ACC112 (cell line): ENCODE data around the gene DIPK1B.
"Not testable (repeated sequence)": the region's sequence is repeated elsewhere in the genome, so short reads cannot be mapped to it uniquely, and the experiment has no call there.

Experiments
- H2AFZ ChIP-seq: fragments of 200-600 bp; sonication (generic); one replicate; pipeline ENCODE4 v1.6.0; 2017; ENCODE audit warnings: antibody characterized with exemption, low read length; ENCODE audit not compliant: unreplicated experiment
- H3K27ac ChIP-seq: fragments of 200-600 bp; sonication (generic); 2 replicates; pipeline ENCODE4 v1.5.1; 2014; ENCODE audit warnings: low read depth, mild to moderate bottlenecking, antibody characterized with exemption, low read length, moderate library complexity
- H3K27me3 ChIP-seq: fragments of 200-600 bp; sonication (generic); 2 replicates; pipeline ENCODE4 v1.6.1; 2014; ENCODE audit warnings: mild to moderate bottlenecking, antibody characterized with exemption, low read length, moderate library complexity, mixed read lengths; ENCODE audit not compliant: insufficient read depth
- H3K36me3 ChIP-seq: fragments of 200-600 bp; sonication (generic); 2 replicates; pipeline ENCODE4 v1.6.1; 2016; ENCODE audit warnings: mild to moderate bottlenecking, antibody characterized with exemption, low read length, moderate library complexity, mixed read lengths; ENCODE audit not compliant: insufficient read depth
- H3K4me1 ChIP-seq: fragments of 200-600 bp; sonication (generic); one replicate; pipeline ENCODE4 v1.6.1; 2016; ENCODE audit warnings: low read length, mixed read lengths; ENCODE audit not compliant: insufficient read depth, unreplicated experiment, control insufficient read depth
- H3K4me3 ChIP-seq: fragments of 200-600 bp; sonication (generic); 2 replicates; pipeline ENCODE4 v1.5.1; 2014; ENCODE audit warnings: mild to moderate bottlenecking, low read depth, low read length
- H3K79me2 ChIP-seq: fragments of 200-600 bp; sonication (generic); one replicate; pipeline ENCODE4 v1.6.0; 2016; ENCODE audit warnings: low read length; ENCODE audit not compliant: control insufficient read depth, unreplicated experiment, insufficient read depth

The DIPK1B gene

DNA sequence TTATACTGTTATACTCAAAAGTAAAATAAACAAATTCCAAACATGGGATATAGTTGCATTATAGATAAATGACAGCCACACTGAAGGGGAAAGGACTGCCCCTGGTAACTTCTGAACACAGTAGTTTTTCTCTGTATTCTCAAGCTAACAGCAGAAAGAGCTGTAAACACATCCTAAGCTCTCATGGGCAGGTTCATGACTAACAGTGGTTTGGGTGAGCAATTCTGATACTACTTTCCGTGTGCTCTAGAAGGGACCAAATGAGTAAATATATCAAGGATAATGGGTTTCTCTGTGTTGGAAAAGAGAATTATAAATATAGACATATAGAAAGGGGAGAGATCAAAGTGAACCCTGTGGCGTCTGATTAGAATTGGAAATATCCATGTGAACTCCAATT lies 38.2 kb downstream of the DIPK1B start:
- Histone ChIP-seq H2AFZ (no peak overlapping the region), H3K36me3 (no peaks in the 10 kb centered on the region), H3K27ac (no peak overlapping the region), H3K27me3 (peaks cover 11% of the 10 kb centered on the region), H3K4me3 (no peak overlapping the region), H3K4me1 (no peaks in the 10 kb centered on the region), H3K79me2 (no peaks in the 10 kb centered on the region)

GRCh38 chr9:136751244-136751643 lies 38.9 kb downstream of the DIPK1B start:
- Histone ChIP-seq H3K79me2 (no peaks in the 10 kb centered on the region), H3K36me3 (no peaks in the 10 kb centered on the region), H2AFZ (no peak overlapping the region), H3K27me3 (peaks cover 11% of the 10 kb centered on the region), H3K4me1 (no peaks in the 10 kb centered on the region), H3K4me3 (no peak overlapping the region), H3K27ac (no peak overlapping the region)

- Histone ChIP-seq H3K36me3 (no peaks in the 10 kb centered on the region), H3K4me1 (no peaks in the 10 kb centered on the region), H3K27me3 (peaks cover 11% of the 10 kb centered on the region), H2AFZ (no peak overlapping the region), H3K4me3 (no peak overlapping the region), H3K27ac (no peak overlapping the region), H3K79me2 (no peaks in the 10 kb centered on the region)
Measured at GRCh38 chr9:136751814-136752213, 39.4 kb downstream of the DIPK1B start.

DNA sequence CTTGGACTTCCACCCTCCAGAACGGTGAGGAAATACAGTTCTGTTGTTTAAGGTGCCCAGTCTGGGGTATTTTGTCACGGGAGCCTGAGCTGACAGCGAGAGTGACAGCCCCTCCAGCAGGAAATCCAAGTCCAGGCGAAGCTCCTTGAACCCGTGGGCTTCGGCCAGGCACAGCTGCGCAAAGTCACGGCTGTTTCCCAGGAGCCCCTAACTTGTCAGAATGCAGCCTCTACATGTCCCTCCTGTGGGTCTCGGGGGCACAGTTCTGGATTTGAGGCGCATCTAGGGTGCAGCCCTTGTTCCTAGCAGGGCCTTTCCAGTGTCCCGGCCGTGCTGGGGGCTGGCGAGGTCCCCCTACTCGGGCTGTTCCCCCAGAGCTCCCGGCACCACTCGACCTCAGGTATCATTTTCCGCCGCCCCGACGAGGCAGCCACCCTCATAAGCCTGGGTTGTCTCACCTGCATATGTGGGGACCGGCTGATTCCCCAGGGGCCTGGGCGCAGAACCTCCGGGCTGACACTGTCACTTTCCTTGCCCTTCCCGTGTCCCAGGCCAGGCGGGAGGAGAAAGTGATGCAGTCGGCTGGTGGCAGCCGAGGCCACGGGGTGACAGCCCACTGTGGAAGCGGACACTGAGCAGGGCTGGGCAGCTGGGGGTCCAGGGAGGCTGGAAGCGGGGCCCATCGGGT lies 41.1 kb downstream of the DIPK1B start:
- Histone ChIP-seq H3K79me2 (no peaks in the 10 kb centered on the region), H3K4me3 (no peak overlapping the region), H3K36me3 (no peaks in the 10 kb centered on the region), H3K4me1 (no peaks in the 10 kb centered on the region), H3K27ac (no peak overlapping the region), H2AFZ (no peak overlapping the region), H3K27me3 (peaks cover 11% of the 10 kb centered on the region)

DNA sequence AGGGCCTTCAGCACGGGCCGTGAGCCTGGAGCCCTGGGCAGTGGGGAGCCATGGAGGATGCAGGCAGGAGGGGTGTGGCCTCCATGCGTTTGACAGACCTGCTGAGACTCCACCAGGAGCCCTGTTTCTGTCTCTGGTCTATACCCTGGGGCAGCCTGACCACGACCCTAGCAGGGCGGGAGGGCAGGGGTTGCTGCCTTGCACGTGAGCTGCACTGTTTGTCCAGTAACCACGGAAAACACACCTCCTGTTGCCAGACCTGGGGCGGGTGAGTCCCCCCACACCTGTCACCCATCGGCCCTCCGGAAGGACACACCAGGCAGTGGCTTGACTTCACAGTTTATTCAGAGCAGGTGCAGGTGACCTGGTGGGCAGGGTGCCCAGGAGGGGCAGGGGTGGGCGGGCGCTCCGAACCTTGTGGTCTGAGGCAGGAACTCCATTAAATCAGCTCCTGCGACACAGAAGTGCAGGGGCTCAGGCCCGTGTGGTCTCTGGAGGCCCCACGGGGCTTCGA lies 41.7 kb downstream of the DIPK1B start:
- Histone ChIP-seq H3K36me3 (no peaks in the 10 kb centered on the region), H3K79me2 (no peaks in the 10 kb centered on the region), H3K4me3 (no peak overlapping the region), H3K27ac (no peak overlapping the region), H3K4me1 (no peaks in the 10 kb centered on the region), H3K27me3 (peaks cover 11% of the 10 kb centered on the region), H2AFZ (no peak overlapping the region)

DNA sequence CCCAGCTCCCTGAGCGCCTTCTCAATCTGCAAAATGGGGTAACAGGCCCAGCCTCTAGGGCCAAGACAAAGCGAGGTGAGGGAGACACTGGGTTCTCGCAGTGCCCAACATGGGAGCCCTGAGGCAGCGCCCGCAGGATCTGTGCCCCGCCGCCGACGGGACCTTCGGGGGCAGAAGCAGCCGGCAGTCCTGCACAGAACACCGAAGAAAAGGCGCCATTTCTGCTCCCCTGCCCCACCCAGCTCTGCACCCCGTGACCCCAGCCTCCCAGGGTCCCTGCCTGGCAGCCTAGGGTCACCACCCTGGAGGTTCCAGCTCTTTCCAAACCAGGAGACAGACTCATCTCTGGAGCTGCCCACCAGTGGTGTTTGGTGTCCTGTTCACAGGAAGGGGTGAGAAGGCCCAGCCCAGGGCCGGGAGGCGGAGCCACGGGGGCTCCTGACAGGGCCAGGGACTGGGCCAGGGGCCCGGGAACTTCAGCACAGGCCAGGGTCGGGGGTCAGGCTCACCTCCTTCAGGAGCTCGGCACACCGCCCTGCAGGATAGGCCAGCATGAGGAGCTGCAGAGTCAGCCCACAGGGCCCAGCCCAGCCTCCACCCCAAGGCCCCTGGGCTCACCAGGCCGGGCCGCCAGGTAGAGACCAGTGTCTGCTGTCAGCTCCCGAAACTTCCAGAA lies 42.4 kb downstream of the DIPK1B start:
- no peaks in the 10 kb centered on the region for H3K79me2 ChIP-seq
- no peak overlapping the region for H2AFZ ChIP-seq
- H3K27me3 ChIP-seq, result peaks cover 11% of the 10 kb centered on the region
- H3K4me3 ChIP-seq, result no peak overlapping the region
- no peak overlapping the region for H3K27ac ChIP-seq
- H3K36me3 ChIP-seq, result no peaks in the 10 kb centered on the region
- no peaks in the 10 kb centered on the region for H3K4me1 ChIP-seq

GRCh38 chr9:136755302-136756133 lies 43.1 kb downstream of the DIPK1B start:
- H3K36me3 ChIP-seq, result not testable (repeated sequence)

DNA sequence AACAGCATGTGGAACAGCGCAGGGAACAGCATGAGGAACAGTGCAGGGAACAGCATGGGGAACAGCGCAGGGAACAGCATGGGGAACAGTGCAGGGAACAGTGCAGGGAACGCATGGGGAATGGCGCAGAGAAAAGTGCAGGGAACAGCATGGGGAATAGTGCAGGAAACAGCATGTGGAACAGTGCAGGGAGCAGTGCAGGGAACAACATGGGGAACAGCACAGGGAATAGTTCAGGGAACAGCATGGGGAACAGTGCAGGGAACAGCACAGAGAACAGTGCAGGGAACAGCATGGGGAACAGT lies 43.7 kb downstream of the DIPK1B start:
- Histone ChIP-seq H3K79me2 (no peaks in the 10 kb centered on the region), H3K27ac (no peak overlapping the region), H3K4me3 (no peak overlapping the region), H3K36me3 (no peaks in the 10 kb centered on the region), H3K4me1 (no peaks in the 10 kb centered on the region), H2AFZ (no peak overlapping the region), H3K27me3 (peaks cover 10% of the 10 kb centered on the region)

More at GRCh38 chr9:136755302-136756133, 43.1 kb downstream of the DIPK1B start:
- H3K27ac ChIP-seq, H2AFZ ChIP-seq, H3K4me3 ChIP-seq, H3K4me1 ChIP-seq, H3K79me2 ChIP-seq: not testable (repeated sequence)
- peaks cover 11% of the 10 kb centered on the region for H3K27me3 ChIP-seq

DNA sequence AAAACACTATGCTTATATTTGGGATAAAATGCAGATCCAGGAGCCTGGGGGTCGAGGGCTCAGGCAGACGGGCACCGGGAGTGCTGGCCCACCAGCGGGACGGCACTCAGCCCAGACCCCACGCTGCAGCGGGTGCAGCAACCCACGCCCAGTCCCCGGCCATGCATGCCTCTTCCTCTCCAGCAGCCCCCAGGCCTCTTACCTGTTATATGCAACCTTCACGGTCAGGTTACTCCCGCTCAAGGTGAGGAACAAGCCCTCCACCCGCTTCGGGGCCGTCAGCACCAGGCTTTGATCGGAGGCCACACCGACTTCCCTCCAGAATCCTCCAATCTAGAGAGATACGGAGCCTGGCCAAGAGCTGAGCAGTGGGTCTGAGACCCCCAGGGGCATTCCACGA lies 44.5 kb downstream of the DIPK1B start:
- H3K79me2 ChIP-seq, result no peaks in the 10 kb centered on the region
- H3K4me3 ChIP-seq, result no peak overlapping the region
- H2AFZ ChIP-seq, result no peak overlapping the region
- no peaks in the 10 kb centered on the region for H3K36me3 ChIP-seq
- no peaks in the 10 kb centered on the region for H3K4me1 ChIP-seq
- peaks cover 2% of the 10 kb centered on the region; the same call in 1 of the 2 replicates for H3K27me3 ChIP-seq
- no peak overlapping the region for H3K27ac ChIP-seq

DNA sequence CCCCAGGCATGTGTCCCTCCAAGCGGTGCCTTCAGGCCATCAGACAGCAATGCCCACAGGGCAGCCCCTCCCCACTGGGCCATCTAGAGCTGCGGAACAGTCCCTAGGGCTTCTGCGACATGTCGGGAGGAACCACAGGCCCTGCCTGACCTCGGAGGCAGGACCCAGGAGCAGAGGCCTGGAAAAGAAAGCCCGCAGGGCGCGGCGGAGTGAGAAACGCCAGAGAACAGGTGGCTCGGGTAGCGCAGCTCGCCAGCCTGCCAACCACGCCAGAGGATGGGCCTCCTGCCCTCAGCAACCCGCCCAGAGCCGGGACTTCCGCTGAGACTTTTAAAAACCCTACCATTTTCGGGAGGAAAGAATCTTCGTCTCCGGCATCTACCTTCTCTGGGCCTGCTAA lies 45.0 kb downstream of the DIPK1B start:
- Histone ChIP-seq H2AFZ (no peak overlapping the region), H3K4me3 (no peak overlapping the region), H3K36me3 (no peaks in the 10 kb centered on the region), H3K4me1 (no peaks in the 10 kb centered on the region), H3K27ac (no peak overlapping the region), H3K27me3 (no peaks in the 10 kb centered on the region), H3K79me2 (no peaks in the 10 kb centered on the region)
